DND-41 (cell line): ENCODE measurements around the gene FLACC1.

Source experiments
- ATAC-seq: fragments of 200-7000 bp; cut with Tn5 transposase; 3 replicates; pipeline ENCODE4 v1.9.1; 2021; ENCODE audit warnings: low read depth; ENCODE audit not compliant: insufficient read depth
- DNase-seq: peaks from one replicate; pipeline ENCODE4 v3.0.0-alpha.2; 2020
- H2AFZ ChIP-seq: 2 replicates; pipeline ENCODE4 v1.6.0; 2012; ENCODE audit warnings: low read depth, low read length
- H3K27ac ChIP-seq: 2 replicates; pipeline ENCODE4 v1.5.1; 2012; ENCODE audit warnings: low read length, inconsistent platforms
- H3K27me3 ChIP-seq: fragments of 200-600 bp; sonication (generic); 2 replicates; pipeline ENCODE4 v1.6.0; 2012; ENCODE audit warnings: low read length, mild to moderate bottlenecking, inconsistent platforms; ENCODE audit not compliant: insufficient read depth, poor library complexity
- H3K36me3 ChIP-seq: 2 replicates; pipeline ENCODE4 v1.5.1; 2012; ENCODE audit warnings: low read length, inconsistent platforms; ENCODE audit not compliant: insufficient read depth
- H3K4me1 ChIP-seq: 2 replicates; pipeline ENCODE4 v1.5.1; 2012; ENCODE audit warnings: mild to moderate bottlenecking, low read length; ENCODE audit not compliant: insufficient read depth
- H3K4me2 ChIP-seq: 2 replicates; pipeline ENCODE4 v1.6.0; 2012; ENCODE audit warnings: mild to moderate bottlenecking, moderate library complexity, low read length, inconsistent platforms; ENCODE audit not compliant: insufficient read depth
- H3K4me3 ChIP-seq, 2 experiments: fragments of 200-600 bp in 1 of 2; shearing (Covaris generic) in 1 of 2; 2 replicates each; pipeline ENCODE4 v1.5.1; 2012 to 2016; ENCODE audit warnings: inconsistent platforms in 2 of 2, low read length in 2 of 2, mild to moderate bottlenecking in 2 of 2, low read depth in 1 of 2, moderate library complexity in 1 of 2
- H3K79me2 ChIP-seq: 2 replicates; pipeline ENCODE4 v1.6.0; 2012; ENCODE audit warnings: low read length, inconsistent platforms; ENCODE audit not compliant: insufficient read depth
- H3K9ac ChIP-seq: 2 replicates; pipeline ENCODE4 v1.6.0; 2012; ENCODE audit warnings: low read depth, mild to moderate bottlenecking, inconsistent platforms, low read length, moderate library complexity
- H3K9me3 ChIP-seq: 2 replicates; pipeline ENCODE4 v1.5.1; 2012; ENCODE audit warnings: low read length, moderate library complexity, mild to moderate bottlenecking, inconsistent platforms; ENCODE audit not compliant: insufficient read depth, severe bottlenecking
- H4K20me1 ChIP-seq: 2 replicates; pipeline ENCODE4 v1.6.0; 2012; ENCODE audit warnings: low read length; ENCODE audit not compliant: insufficient read depth
- EZH2 ChIP-seq: IDR thresholded peaks from 3 replicates; pipeline ENCODE4 v1.6.1; 2012; ENCODE audit warnings: borderline replicate concordance, low read depth, mild to moderate bottlenecking, moderate library complexity, low read length, inconsistent platforms; ENCODE audit not compliant: severe bottlenecking
- TF ChIP-seq, protein P1 (sequence below): IDR thresholded peaks from 2 replicates; pipeline ENCODE4 v1.5.1; 2012; ENCODE audit warnings: borderline replicate concordance, low read length, moderate library complexity, mild to moderate bottlenecking; ENCODE audit not compliant: poor library complexity, severe bottlenecking; ENCODE audit errors: extremely low read depth

The FLACC1 gene

DNA sequence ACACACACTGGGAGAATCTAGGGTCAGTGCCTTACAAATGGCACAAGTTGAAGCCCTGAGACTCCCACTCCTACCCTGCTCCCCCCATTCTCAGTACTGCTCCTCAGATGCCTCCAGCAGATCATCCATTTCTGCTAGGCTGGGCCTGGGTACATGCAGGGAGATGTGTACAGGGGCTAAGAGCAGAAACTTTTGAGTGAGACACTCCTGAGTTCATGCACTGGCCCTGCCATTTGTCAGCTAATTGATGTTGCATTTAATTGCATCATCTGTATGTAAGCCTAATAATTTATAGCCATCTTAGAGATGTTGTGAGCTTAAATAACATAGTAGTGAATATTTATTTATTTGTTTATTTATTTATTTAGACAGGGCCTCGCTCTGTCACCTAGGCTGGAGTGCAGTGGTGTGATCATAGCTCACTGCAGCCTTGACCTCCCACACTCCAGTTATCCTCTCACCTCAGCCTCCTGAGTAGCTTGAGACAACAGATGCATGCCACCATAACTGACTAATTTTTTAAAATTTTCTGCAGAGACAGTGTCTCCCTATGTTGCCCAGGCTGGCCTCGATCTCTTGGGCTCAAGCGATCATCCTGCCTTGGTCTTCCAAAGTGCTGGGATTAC lies 101.6 kb downstream of the FLACC1 start:
- Histone ChIP-seq H3K79me2 (peaks cover 61% of the 10 kb centered on the region), H3K4me3 (no peak overlapping the region), H2AFZ (no peak overlapping the region), H3K4me2 (no peak overlapping the region), H3K9me3 (peaks cover 2% of the 10 kb centered on the region), H3K27me3 (no peaks in the 10 kb centered on the region), H3K4me1 (peaks cover 98% of the 10 kb centered on the region), H3K36me3 (peaks cover 8% of the 10 kb centered on the region; the same call in 1 of the 2 replicates), H3K9ac (no peak overlapping the region), H4K20me1 (no peaks in the 10 kb centered on the region), H3K27ac (peak overlapping the region; percentile 94)
- no peak for ATAC-seq
- no peak for DNase-seq
- TF ChIP-seq EZH2 = no peak
- TF ChIP-seq, protein P1, sequence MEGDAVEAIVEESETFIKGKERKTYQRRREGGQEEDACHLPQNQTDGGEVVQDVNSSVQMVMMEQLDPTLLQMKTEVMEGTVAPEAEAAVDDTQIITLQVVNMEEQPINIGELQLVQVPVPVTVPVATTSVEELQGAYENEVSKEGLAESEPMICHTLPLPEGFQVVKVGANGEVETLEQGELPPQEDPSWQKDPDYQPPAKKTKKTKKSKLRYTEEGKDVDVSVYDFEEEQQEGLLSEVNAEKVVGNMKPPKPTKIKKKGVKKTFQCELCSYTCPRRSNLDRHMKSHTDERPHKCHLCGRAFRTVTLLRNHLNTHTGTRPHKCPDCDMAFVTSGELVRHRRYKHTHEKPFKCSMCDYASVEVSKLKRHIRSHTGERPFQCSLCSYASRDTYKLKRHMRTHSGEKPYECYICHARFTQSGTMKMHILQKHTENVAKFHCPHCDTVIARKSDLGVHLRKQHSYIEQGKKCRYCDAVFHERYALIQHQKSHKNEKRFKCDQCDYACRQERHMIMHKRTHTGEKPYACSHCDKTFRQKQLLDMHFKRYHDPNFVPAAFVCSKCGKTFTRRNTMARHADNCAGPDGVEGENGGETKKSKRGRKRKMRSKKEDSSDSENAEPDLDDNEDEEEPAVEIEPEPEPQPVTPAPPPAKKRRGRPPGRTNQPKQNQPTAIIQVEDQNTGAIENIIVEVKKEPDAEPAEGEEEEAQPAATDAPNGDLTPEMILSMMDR = no peak

DNA sequence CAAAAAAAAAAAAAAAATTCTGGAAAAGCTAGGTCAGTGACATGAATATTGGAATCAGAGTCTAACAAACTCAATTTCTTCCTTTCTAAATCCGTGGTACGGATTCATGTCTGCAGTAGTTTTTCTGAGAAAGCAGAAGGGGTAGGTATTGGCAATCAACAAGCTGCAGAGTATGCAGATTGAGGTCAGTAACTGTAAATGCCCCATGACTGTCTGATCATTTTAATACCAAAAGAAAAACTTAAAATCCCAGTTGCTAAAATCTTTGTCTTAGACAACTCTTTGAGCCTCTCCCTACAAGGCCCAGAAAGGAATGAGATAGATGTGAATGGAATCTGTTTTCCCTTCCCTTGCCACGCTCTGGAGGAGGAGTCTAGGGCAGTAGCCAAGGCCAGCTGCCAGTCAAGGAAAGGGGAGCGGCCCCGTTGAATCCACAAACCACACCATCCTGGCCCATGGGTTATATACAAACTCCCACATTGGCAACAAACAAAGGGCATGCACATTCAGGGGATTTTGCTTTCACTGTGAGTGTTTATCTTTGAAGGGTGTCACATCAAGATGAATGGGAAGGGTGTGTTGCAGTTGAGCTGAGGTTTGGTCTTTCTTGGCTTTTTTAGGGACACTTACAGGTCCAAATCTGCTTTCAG lies 102.9 kb downstream of the FLACC1 start:
- TF ChIP-seq EZH2 = no peak
- TF ChIP-seq, protein P1 = no peak
- Histone ChIP-seq H3K27ac (peak overlapping the region; percentile 77), H2AFZ (no peak overlapping the region), H3K79me2 (peaks cover 61% of the 10 kb centered on the region), H3K9me3 (peaks cover 4% of the 10 kb centered on the region), H3K36me3 (peaks cover 21% of the 10 kb centered on the region), H3K4me2 (no peak overlapping the region), H3K27me3 (no peaks in the 10 kb centered on the region), H3K9ac (no peak overlapping the region; the same call in 1 of the 2 replicates), H3K4me3 (no peak overlapping the region), H4K20me1 (no peaks in the 10 kb centered on the region), H3K4me1 (peaks cover 85% of the 10 kb centered on the region)
- DNase-seq (no peak), ATAC-seq (no peak)

DNA sequence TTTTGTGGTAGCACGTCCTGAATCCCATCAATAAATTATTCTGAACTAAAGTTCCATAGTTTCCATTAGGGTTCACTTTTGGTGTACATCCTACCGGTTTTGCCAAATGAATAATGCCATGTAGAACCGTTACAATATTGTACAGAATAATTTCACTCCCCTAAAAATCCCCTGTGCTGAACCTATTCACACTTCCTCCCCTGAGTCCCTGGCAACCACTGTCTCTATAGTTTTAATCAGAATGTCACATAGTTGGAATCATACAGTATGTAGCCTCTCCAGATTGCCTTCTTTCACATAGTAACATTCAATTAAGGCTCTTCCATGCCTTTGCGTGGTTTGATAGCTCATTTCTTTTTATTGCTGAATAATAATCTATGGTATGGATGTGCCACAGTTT lies 106.4 kb downstream of the FLACC1 start:
- ATAC-seq = no peak
- Histone ChIP-seq H3K4me2 (no peak overlapping the region), H3K79me2 (peaks cover 68% of the 10 kb centered on the region), H3K4me1 (peaks cover 51% of the 10 kb centered on the region), H3K9me3 (peaks cover 4% of the 10 kb centered on the region), H3K27me3 (no peaks in the 10 kb centered on the region), H3K27ac (peak overlapping the region; percentile 66), H4K20me1 (no peaks in the 10 kb centered on the region), H3K4me3 (no peak overlapping the region), H2AFZ (no peak overlapping the region), H3K9ac (no peak overlapping the region), H3K36me3 (peaks cover 22% of the 10 kb centered on the region)
- DNase-seq = no peak
- TF ChIP-seq, protein P1 = no peak
- no peak for TF ChIP-seq EZH2
